Stomach (tissue), 9 donors: Measurements from ENCODE around the gene ASXL2. TPM values are rescaled to one million over a fixed set of nuclear protein-coding genes. Genes with fewer than 3 reads are reported as not detected.

Experiments
- DNase-seq, 2 donors: peaks; one replicate each; pipeline versions ENCODE4 v3.0.0 to v3.0.0-alpha.2; 2013 to 2019
- H3K27ac ChIP-seq, 5 donors: fragments of 200-600 bp in 4 of 5; sonication (generic) in 4 of 5; one replicate each; pipeline ENCODE4 v1.5.1; 2013 to 2019; ENCODE audit warnings: mild to moderate bottlenecking in 1 of 5, moderate library complexity in 1 of 5
- H3K27me3 ChIP-seq, 3 donors: fragments of 200-600 bp; sonication (generic); one replicate each; pipeline ENCODE4 v1.5.1; 2017 to 2019; ENCODE audit warnings: mixed run types in 1 of 3
- H3K36me3 ChIP-seq, 4 donors: fragments of 200-600 bp; sonication (generic); 1 replicate in 3 of 4; 2 replicates in 1 of 4; pipeline ENCODE4 v1.5.1; 2016 to 2019
- H3K4me1 ChIP-seq, 4 donors: fragments of 200-600 bp; sonication (generic); one replicate each; pipeline ENCODE4 v1.5.1; 2016 to 2019
- H3K4me3 ChIP-seq, 4 donors: fragments of 200-600 bp; sonication (generic) in 3 of 4; one replicate each; pipeline ENCODE4 v1.5.1; 2016 to 2019; ENCODE audit warnings: mild to moderate bottlenecking in 1 of 4
- H3K9me3 ChIP-seq, 4 donors: fragments of 200-600 bp; sonication (generic); one replicate each; pipeline ENCODE4 v1.5.1; 2016 to 2019
- CTCF ChIP-seq, 7 experiments: fragments of 450-650 bp in 4 of 7; fragments of 200-600 bp in 3 of 7; sonication (generic) in 3 of 7; IDR thresholded peaks; one replicate each; pipeline ENCODE4 v1.5.1; 2016 to 2019; ENCODE audit warnings: antibody characterized with exemption in 7 of 7, control low read depth in 2 of 7, mild to moderate bottlenecking in 1 of 7
- EP300 ChIP-seq: sonication (generic); formaldehyde crosslinking; IDR thresholded peaks from one replicate; pipeline ENCODE4 v1.6.1; 2017; ENCODE audit warnings: antibody characterized with exemption
- POLR2A ChIP-seq, 4 donors: fragments of 450-650 bp; IDR thresholded peaks; one replicate each; pipeline ENCODE4 v1.6.1; 2016; ENCODE audit warnings: antibody characterized with exemption in 4 of 4, control low read depth in 2 of 4, mild to moderate bottlenecking in 1 of 4, moderate library complexity in 1 of 4
- POLR2AphosphoS5 ChIP-seq, 3 donors: sonication (generic); formaldehyde crosslinking; IDR thresholded peaks; one replicate each; pipeline ENCODE4 v1.6.1; 2016; ENCODE audit warnings: antibody characterized with exemption in 3 of 3
- WGBS, 5 donors: extraction: QIAGEN DNeasy Blood & Tissue Kit in 3 of 5; methylation state at CpG; one replicate each; pipeline versions ENCODE4 v1.1.5 to v1.1.7; 2013 to 2018; 5-methylcytosine and 5-hydroxymethylcytosine counted together
- intact Hi-C: fragments of 100-400 bp; cut with DNase I; formaldehyde crosslinking; loops from one replicate; pipeline ENCODE4 v1.15.1; 2023; ENCODE audit warnings: low total_unique reads
- polyA plus RNA-seq, 3 donors: library from polyadenylated mRNA; stranded (reverse); fragments of 200-250 nt; gene quantifications; one replicate each; pipeline ENCODE4 v1.2.3, GENCODE V29; 2013
- total RNA-seq, 5 donors: library from RNA; depleted of rRNA; stranded (reverse); fragments of >200 nt; gene quantifications; one replicate each; pipeline versions ENCODE4 v1.1.0 to v1.2.3, GENCODE V29; 2014 to 2016
- donor health status: healthy with polysubstance abuse.
- donor health status: Bipolar disorder and iron deficiency.
- donor health status: healthy.

ASXL2 gene
- total and polyA plus RNA-seq, 8 donors = 1.6 to 26.5 (median 12.8) TPM

GRCh38 chr2:25728559-25728958 is 149.7 kb downstream of the ASXL2 start:
- no peak for DNase-seq
- H3K9me3 ChIP-seq = no peaks in the 10 kb centered on the region
- intact Hi-C loops = no loop called here
- H3K4me3 ChIP-seq = no peak overlapping the region
- 91 to 95% (median 93%) methylated on average over 7 of the region's 7 CpGs for WGBS, 5 donors
- no peaks in the 10 kb centered on the region for H3K27me3 ChIP-seq
- no peaks in the 10 kb centered on the region for H3K4me1 ChIP-seq
- no peak overlapping the region for H3K27ac ChIP-seq
- no peak for TF ChIP-seq POLR2AphosphoS5 (IDR thresholded peaks at IDR 0.05)
- no peak for TF ChIP-seq CTCF (IDR thresholded peaks at IDR 0.05)
- TF ChIP-seq POLR2A (IDR thresholded peaks at IDR 0.05) = no peak
- TF ChIP-seq EP300 = no peak
- H3K36me3 ChIP-seq = no peaks in the 10 kb centered on the region

GRCh38 chr2:25726522-25726921 is 151.8 kb downstream of the ASXL2 start:
- intact Hi-C loops = no loop called here
- no peak overlapping the region for H3K4me3 ChIP-seq
- no peaks in the 10 kb centered on the region for H3K9me3 ChIP-seq
- no peaks in the 10 kb centered on the region for H3K36me3 ChIP-seq
- no peak for TF ChIP-seq POLR2A (IDR thresholded peaks at IDR 0.05)
- TF ChIP-seq CTCF (IDR thresholded peaks at IDR 0.05) = no peak
- no peak for TF ChIP-seq POLR2AphosphoS5 (IDR thresholded peaks at IDR 0.05)
- TF ChIP-seq EP300 = no peak
- peaks cover 0 to under 1% (median 0%) of the 10 kb centered on the region in 4 donors for H3K4me1 ChIP-seq
- H3K27ac ChIP-seq = no peak overlapping the region
- H3K27me3 ChIP-seq = no peaks in the 10 kb centered on the region
- DNase-seq = no peak
- WGBS, 5 donors = 59 to 69% (median 65%) methylated on average over 3 of the region's 3 CpGs

- H3K4me3 ChIP-seq = no peak overlapping the region
- intact Hi-C loops = no loop called here
- no peak overlapping the region for H3K27ac ChIP-seq
- TF ChIP-seq POLR2AphosphoS5 (IDR thresholded peaks at IDR 0.05) = no peak
- TF ChIP-seq POLR2A (IDR thresholded peaks at IDR 0.05) = no peak
- TF ChIP-seq CTCF (IDR thresholded peaks at IDR 0.05) = no peak
- no peak for TF ChIP-seq EP300
- DNase-seq = no peak
- WGBS, 5 donors = 93 to 99% (median 96%) methylated on average over 3 of the region's 3 CpGs
- H3K9me3 ChIP-seq = no peaks in the 10 kb centered on the region
- no peaks in the 10 kb centered on the region for H3K27me3 ChIP-seq
- H3K36me3 ChIP-seq = no peaks in the 10 kb centered on the region
- peaks cover 0 to 6% (median 0%) of the 10 kb centered on the region in 4 donors for H3K4me1 ChIP-seq
Measured at GRCh38 chr2:25725877-25726276, 152.4 kb downstream of the ASXL2 start.

GRCh38 chr2:25724756-25725155 is 153.5 kb downstream of the ASXL2 start:
- intact Hi-C loops = no loop called here
- 80 to 93% (median 88%) methylated on average over 5 to 6 of the region's 6 CpGs for whole genome bisulfite sequencing, 5 donors
- H3K36me3 ChIP-seq = no peaks in the 10 kb centered on the region
- no peaks in the 10 kb centered on the region for H3K27me3 ChIP-seq
- no peak overlapping the region for H3K27ac ChIP-seq
- no peak overlapping the region for H3K4me3 ChIP-seq
- TF ChIP-seq EP300 (no peak), CTCF (IDR thresholded peaks at IDR 0.05) (no peak), POLR2AphosphoS5 (IDR thresholded peaks at IDR 0.05) (no peak), POLR2A (IDR thresholded peaks at IDR 0.05) (no peak)
- DNase-seq = no peak
- H3K4me1 ChIP-seq = peaks cover 0 to 6% (median 0%) of the 10 kb centered on the region in 4 donors
- H3K9me3 ChIP-seq = no peaks in the 10 kb centered on the region
